IMR-90 (cell line): ENCODE data around the gene GRB2. TPM values are rescaled to one million over a fixed set of nuclear protein-coding genes. Genes with fewer than 3 reads are reported as not detected.

Source experiments
- ATAC-seq: fragments of 200-7000 bp; cut with Tn5 transposase; 2 replicates; pipeline ENCODE4 v1.9.1; 2020; ENCODE audit warnings: low read depth, mild to moderate bottlenecking, moderate library complexity
- BruUV-seq: library from RNA; stranded (reverse); fragments of 400-500 nt; replicated peaks from 2 replicates; lab custom pipeline; 2021; lab: Mats Ljungman, UMichigan
- CTCF ChIA-PET: fragments of 300-600 bp; formaldehyde crosslinking; extraction: SDS; loops from one replicate; lab custom pipeline; 2021; ENCODE audit warnings: antibody characterized with exemption; lab: Yijun Ruan, JAX
- POLR2A ChIA-PET: fragments of 300-600 bp; sonication (Branson Sonifier 250); formaldehyde crosslinking; loops from one replicate; lab custom pipeline; 2022; ENCODE audit warnings: antibody characterized with exemption; ENCODE audit not compliant: unreplicated experiment; lab: Charles Lee
- DNase-seq: peaks from one replicate; pipeline ENCODE4 v3.0.0; 2013
- H2AFZ ChIP-seq: replicated peaks from 2 replicates; pipeline ENCODE3; 2013; ENCODE audit warnings: low read length, mild to moderate bottlenecking; ENCODE audit not compliant: poor library complexity
- H2AK5ac ChIP-seq: 2 replicates; pipeline ENCODE4 v1.6.1; 2013; ENCODE audit warnings: low read depth, low read length, inconsistent platforms
- H2AK9ac ChIP-seq: replicated peaks from 2 replicates; pipeline ENCODE3; 2013; ENCODE audit warnings: mild to moderate bottlenecking, low read depth, low read length, moderate library complexity; ENCODE audit not compliant: poor library complexity
- H2BK120ac ChIP-seq: 2 replicates; pipeline ENCODE4 v1.6.1; 2013; ENCODE audit warnings: low read depth, low read length, inconsistent platforms
- H2BK15ac ChIP-seq: 3 replicates; pipeline ENCODE4 v1.6.1; 2013; ENCODE audit warnings: low read depth, low read length, inconsistent platforms
- H2BK20ac ChIP-seq: 2 replicates; pipeline ENCODE4 v1.6.1; 2013; ENCODE audit warnings: low read depth, mild to moderate bottlenecking, inconsistent platforms, low read length, moderate library complexity
- H2BK5ac ChIP-seq: 2 replicates; pipeline ENCODE4 v1.6.1; 2013; ENCODE audit warnings: mild to moderate bottlenecking, low read depth, low read length, inconsistent platforms; ENCODE audit not compliant: poor library complexity, severe bottlenecking
- H3K14ac ChIP-seq: replicated peaks from 2 replicates; pipeline ENCODE4 v1.6.1; 2013; ENCODE audit warnings: low read depth, low read length, inconsistent platforms
- H3K18ac ChIP-seq: 2 replicates; pipeline ENCODE4 v1.6.1; 2013; ENCODE audit warnings: low read depth, low read length, control low read depth
- H3K23ac ChIP-seq: 2 replicates; pipeline ENCODE4 v1.6.1; 2013; ENCODE audit warnings: low read depth, low read length, inconsistent platforms
- H3K27ac ChIP-seq: 2 replicates; pipeline ENCODE4 v1.5.1; 2013; ENCODE audit warnings: mild to moderate bottlenecking, control low read depth, low read length; ENCODE audit not compliant: insufficient read depth
- H3K27me3 ChIP-seq: 2 replicates; pipeline ENCODE4 v1.6.1; 2013; ENCODE audit warnings: low read length; ENCODE audit not compliant: control insufficient read depth, insufficient read depth
- H3K36me3 ChIP-seq: 2 replicates; pipeline ENCODE4 v1.6.1; 2013; ENCODE audit warnings: low read length, mixed read lengths; ENCODE audit not compliant: control insufficient read depth, insufficient read depth
- H3K4ac ChIP-seq: 2 replicates; pipeline ENCODE4 v1.6.1; 2013; ENCODE audit warnings: low read depth, low read length, inconsistent platforms
- H3K4me1 ChIP-seq: 2 replicates; pipeline ENCODE4 v1.6.1; 2013; ENCODE audit warnings: low read length, mixed read lengths; ENCODE audit not compliant: control insufficient read depth, insufficient read depth
- H3K4me2 ChIP-seq: 2 replicates; pipeline ENCODE4 v1.6.1; 2013; ENCODE audit warnings: low read depth, mild to moderate bottlenecking, control low read depth, low read length, moderate library complexity
- H3K4me3 ChIP-seq: 2 replicates; pipeline ENCODE4 v1.5.1; 2013; ENCODE audit warnings: low read depth, mild to moderate bottlenecking, control low read depth, low read length, moderate library complexity; ENCODE audit not compliant: insufficient read depth
- H3K56ac ChIP-seq: 2 replicates; pipeline ENCODE4 v1.6.1; 2013; ENCODE audit warnings: low read length, inconsistent platforms; ENCODE audit not compliant: insufficient read depth; ENCODE audit errors: extremely low read depth
- H3K79me1 ChIP-seq, 2 experiments: 2 replicates each; pipeline ENCODE4 v1.6.1; 2013; ENCODE audit warnings: low read length in 2 of 2, inconsistent platforms in 1 of 2, low read depth in 1 of 2
- H3K9ac ChIP-seq: 2 replicates; pipeline ENCODE4 v1.6.1; 2013; ENCODE audit warnings: low read depth, low read length, control low read depth
- H3K9me1 ChIP-seq: 2 replicates; pipeline ENCODE4 v1.6.1; 2013; ENCODE audit warnings: low read length, inconsistent platforms; ENCODE audit not compliant: insufficient read depth
- H3K9me3 ChIP-seq: 2 replicates; pipeline ENCODE4 v1.6.1; 2013; ENCODE audit warnings: low read length; ENCODE audit not compliant: control insufficient read depth, insufficient read depth
- H4K20me1 ChIP-seq: 2 replicates; pipeline ENCODE4 v1.6.1; 2013; ENCODE audit warnings: low read length, inconsistent platforms; ENCODE audit not compliant: insufficient read depth
- H4K5ac ChIP-seq: 2 replicates; pipeline ENCODE4 v1.6.1; 2013; ENCODE audit warnings: mild to moderate bottlenecking, low read depth, low read length, control low read depth
- H4K8ac ChIP-seq, 2 experiments: 2 replicates each; pipeline ENCODE4 v1.6.1; 2013; ENCODE audit warnings: low read depth in 2 of 2, low read length in 2 of 2, control low read depth in 1 of 2, inconsistent platforms in 1 of 2
- H4K91ac ChIP-seq: 2 replicates; pipeline ENCODE4 v1.6.1; 2013; ENCODE audit warnings: low read depth, low read length, inconsistent platforms; ENCODE audit not compliant: insufficient read depth
- BHLHE40 ChIP-seq: fragments of 150-350 bp; IDR thresholded peaks from 2 replicates; pipeline ENCODE4 v1.6.1; 2016; ENCODE audit warnings: mild to moderate bottlenecking, low read depth, low read length
- CHD1 ChIP-seq: IDR thresholded peaks from 2 replicates; pipeline ENCODE4 v1.6.1; 2012; ENCODE audit warnings: low read depth, low read length, improper control_type of control experiment
- CTCF ChIP-seq: conservative IDR thresholded peaks from 2 replicates; pipeline ENCODE4 v1.5.1; 2012; ENCODE audit warnings: mild to moderate bottlenecking, low read depth, low read length, improper control_type of control experiment
- FOS ChIP-seq: fragments of 150-350 bp; IDR thresholded peaks from 2 replicates; pipeline ENCODE4 v1.6.1; 2016; ENCODE audit warnings: low read depth, low read length
- MAFK ChIP-seq: IDR thresholded peaks from 2 replicates; pipeline ENCODE4 v1.6.1; 2012; ENCODE audit warnings: low read depth, low read length, improper control_type of control experiment
- MAZ ChIP-seq: IDR thresholded peaks from 2 replicates; pipeline ENCODE4 v1.6.1; 2012; ENCODE audit warnings: low read depth, mild to moderate bottlenecking, low read length, improper control_type of control experiment, moderate library complexity, borderline replicate concordance
- MXI1 ChIP-seq: IDR thresholded peaks from 2 replicates; pipeline ENCODE4 v1.6.1; 2012; ENCODE audit warnings: low read depth, mild to moderate bottlenecking, low read length, moderate library complexity, borderline replicate concordance
- NFE2L2 ChIP-seq: fragments of 150-350 bp; IDR thresholded peaks from 2 replicates; pipeline ENCODE4 v1.6.1; 2016; ENCODE audit warnings: low read depth, mild to moderate bottlenecking, low read length
- POLR2A ChIP-seq: IDR thresholded peaks from 2 replicates; pipeline ENCODE4 v1.6.1; 2012; ENCODE audit warnings: mild to moderate bottlenecking, low read depth, low read length
- RAD21 ChIP-seq: IDR thresholded peaks from 2 replicates; pipeline ENCODE4 v1.6.1; 2012; ENCODE audit warnings: low read length, improper control_type of control experiment
- RCOR1 ChIP-seq: IDR thresholded peaks from 2 replicates; pipeline ENCODE4 v1.6.1; 2012; ENCODE audit warnings: mild to moderate bottlenecking, low read length, improper control_type of control experiment; ENCODE audit not compliant: insufficient replicate concordance
- RFX5 ChIP-seq: IDR thresholded peaks from 2 replicates; pipeline ENCODE4 v1.8.0; 2012; ENCODE audit warnings: low read depth, mild to moderate bottlenecking, low read length, moderate library complexity
- SMC3 ChIP-seq: fragments of 150-350 bp; IDR thresholded peaks from 2 replicates; pipeline ENCODE4 v1.6.1; 2016; ENCODE audit warnings: low read depth, mild to moderate bottlenecking, antibody characterized with exemption, low read length, moderate library complexity
- WGBS, 2 experiments: methylation state at CpG; one replicate each; pipeline versions ENCODE4 v1.1.5 to v1.1.7; 2013; ENCODE audit warnings: missing lambda C conversion rate in 2 of 2; ENCODE audit not compliant: insufficient read length in 1 of 2; ENCODE audit errors: extremely low coverage in 2 of 2; 5-methylcytosine and 5-hydroxymethylcytosine counted together
- dilution Hi-C: fragments of 300-500 bp; cut with HindIII; formaldehyde crosslinking; loops from one replicate; pipeline ENCODE4 v1.14.3; 2018; ENCODE audit warnings: low sequenced_read_pairs; ENCODE audit not compliant: unreplicated experiment
- in situ Hi-C: fragments of 300-500 bp; cut with MboI; formaldehyde crosslinking; loops from 3 replicates; pipeline ENCODE4 v1.14.3; 2019; ENCODE audit warnings: low sequenced_read_pairs, inconsistent platforms, mixed read lengths
- intact Hi-C: fragments of 100-400 bp; cut with micrococcal nuclease; formaldehyde crosslinking; loops from 2 replicates; pipeline ENCODE4 v1.10.0; 2022
- polyA plus RNA-seq, 3 experiments: library from polyadenylated mRNA; depleted of rRNA; stranded (reverse); fragments of >200 nt; gene quantifications; 2 replicates each; pipeline ENCODE4 v1.2.3, GENCODE V29; 2012; ENCODE audit warnings: low replicate concordance in 1 of 3
- total RNA-seq: library from RNA; depleted of rRNA; stranded (reverse); fragments of >200 nt; gene quantifications from 2 replicates; pipeline ENCODE4 v1.2.3, GENCODE V29; 2012
- TF ChIP-seq, protein P1 (sequence below): fragments of 150-350 bp; IDR thresholded peaks from 2 replicates; pipeline ENCODE4 v1.6.1; 2016; ENCODE audit warnings: low read depth, mild to moderate bottlenecking, low read length, moderate library complexity, borderline replicate concordance

Gene GRB2
- total and polyA plus RNA-seq, 2 of the 4 experiments (the other 2 are of a cell fraction), result 49.3 to 62.1 TPM

DNA sequence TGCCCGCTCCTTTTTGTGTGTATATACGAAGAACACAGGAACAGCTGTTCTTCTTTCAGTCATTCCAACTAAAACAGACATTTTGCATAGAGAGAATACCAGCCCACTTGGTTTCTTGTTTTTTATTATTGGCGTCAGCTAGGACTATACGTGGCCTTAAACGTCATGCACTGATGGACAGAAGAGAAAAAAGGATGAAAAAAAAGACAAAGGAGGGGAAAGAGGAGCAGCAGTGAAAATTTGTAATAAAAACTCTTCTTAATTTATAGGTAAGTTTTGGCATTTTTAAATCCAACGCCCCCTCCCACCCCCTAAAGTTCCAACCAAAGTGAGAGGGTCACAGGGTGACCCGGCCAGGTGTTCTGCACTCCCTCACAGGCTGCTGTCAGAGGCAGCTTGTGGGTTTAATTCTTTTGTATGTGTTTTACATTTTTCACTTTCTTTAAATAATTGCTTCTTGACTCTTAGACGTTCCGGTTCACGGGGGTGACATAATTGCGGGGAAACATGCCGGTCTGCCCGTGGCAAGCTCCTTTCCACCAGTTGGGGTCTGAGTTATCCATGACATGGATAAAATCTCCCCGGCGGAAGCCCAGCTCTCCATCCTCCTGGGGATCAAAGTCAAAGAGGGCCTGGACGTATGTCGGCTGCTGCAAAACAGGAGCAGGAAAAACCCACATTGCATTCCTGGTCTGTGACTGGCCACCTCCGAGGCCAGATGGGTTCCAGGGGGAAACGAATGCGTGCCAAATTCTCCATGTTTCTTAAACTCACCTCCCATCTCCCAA lies 85.4 kb downstream of the GRB2 start:
- H3K4me2 ChIP-seq, result no peak overlapping the region
- no peak overlapping the region for H2BK20ac ChIP-seq
- no peak overlapping the region for H3K23ac ChIP-seq
- H3K4ac ChIP-seq, result no peak overlapping the region
- POLR2A ChIA-PET, result no interaction called here
- TSS peak; percentile 74 for BruUV-seq
- WGBS, 2 experiments, result 48% methylated on average over 4 of the region's 20 CpGs; no CpG with 5 or more reads in 1 of the 2 experiments
- peaks cover 4% of the 10 kb centered on the region for H3K9me1 ChIP-seq
- CTCF ChIA-PET, result interaction anchor here (0.6 to 0.8 kb wide), 2 partner anchors 41 to 84 kb away, joined by 3 read pairs; no protein-coding TSS in a partner anchor
- peaks cover 3 to 39% of the 10 kb centered on the region in 2 experiments; a peak in 3 of 4 replicates for H3K79me1 ChIP-seq
- H3K14ac ChIP-seq, result no peak overlapping the region
- peak; percentile 42; the same call in 1 of the 2 replicates for ATAC-seq
- no peak overlapping the region for H2BK5ac ChIP-seq
- peak; percentile 76 for DNase-seq
- no peaks in the 10 kb centered on the region for H3K27me3 ChIP-seq
- peaks cover 14% of the 10 kb centered on the region; the same call in 1 of the 2 replicates for H4K20me1 ChIP-seq
- no peak overlapping the region for H4K8ac ChIP-seq
- no peak overlapping the region for H2BK15ac ChIP-seq
- H2AK5ac ChIP-seq, result no peak overlapping the region
- no peak overlapping the region for H3K27ac ChIP-seq
- no peak overlapping the region for H2AFZ ChIP-seq
- no peak overlapping the region for H3K4me3 ChIP-seq
- dilution Hi-C loops, result no loop called here
- in situ Hi-C loops, result loop anchor here (5.0 kb wide), 1 partner anchor 92 kb away; no protein-coding TSS in a partner anchor
- H3K18ac ChIP-seq, result no peak overlapping the region
- no peak overlapping the region for H3K56ac ChIP-seq
- no peak overlapping the region for H2BK120ac ChIP-seq
- H3K9ac ChIP-seq, result no peak overlapping the region
- no peaks in the 10 kb centered on the region for H3K9me3 ChIP-seq
- no peak overlapping the region for H2AK9ac ChIP-seq
- H4K5ac ChIP-seq, result no peak overlapping the region
- no peak overlapping the region for H4K91ac ChIP-seq
- peaks cover 31% of the 10 kb centered on the region for H3K36me3 ChIP-seq
- intact Hi-C loops, result no loop called here
- peaks cover 7% of the 10 kb centered on the region; the same call in 1 of the 2 replicates for H3K4me1 ChIP-seq
- no peak for TF ChIP-seq MXI1
- TF ChIP-seq RAD21, result no peak
- TF ChIP-seq NFE2L2, result no peak
- no peak for TF ChIP-seq RFX5
- TF ChIP-seq FOS, result no peak
- TF ChIP-seq RCOR1, result no peak
- TF ChIP-seq SMC3, result no peak
- TF ChIP-seq CTCF, result no peak
- no peak for TF ChIP-seq CHD1
- TF ChIP-seq, protein P1, sequence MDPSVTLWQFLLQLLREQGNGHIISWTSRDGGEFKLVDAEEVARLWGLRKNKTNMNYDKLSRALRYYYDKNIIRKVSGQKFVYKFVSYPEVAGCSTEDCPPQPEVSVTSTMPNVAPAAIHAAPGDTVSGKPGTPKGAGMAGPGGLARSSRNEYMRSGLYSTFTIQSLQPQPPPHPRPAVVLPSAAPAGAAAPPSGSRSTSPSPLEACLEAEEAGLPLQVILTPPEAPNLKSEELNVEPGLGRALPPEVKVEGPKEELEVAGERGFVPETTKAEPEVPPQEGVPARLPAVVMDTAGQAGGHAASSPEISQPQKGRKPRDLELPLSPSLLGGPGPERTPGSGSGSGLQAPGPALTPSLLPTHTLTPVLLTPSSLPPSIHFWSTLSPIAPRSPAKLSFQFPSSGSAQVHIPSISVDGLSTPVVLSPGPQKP, result no peak
- no peak for TF ChIP-seq MAFK
- TF ChIP-seq BHLHE40, result no peak
- no peak for TF ChIP-seq POLR2A
- TF ChIP-seq MAZ, result no peak
